Measurements from ENCODE around the gene RARG.

Gene RARG

DNA sequence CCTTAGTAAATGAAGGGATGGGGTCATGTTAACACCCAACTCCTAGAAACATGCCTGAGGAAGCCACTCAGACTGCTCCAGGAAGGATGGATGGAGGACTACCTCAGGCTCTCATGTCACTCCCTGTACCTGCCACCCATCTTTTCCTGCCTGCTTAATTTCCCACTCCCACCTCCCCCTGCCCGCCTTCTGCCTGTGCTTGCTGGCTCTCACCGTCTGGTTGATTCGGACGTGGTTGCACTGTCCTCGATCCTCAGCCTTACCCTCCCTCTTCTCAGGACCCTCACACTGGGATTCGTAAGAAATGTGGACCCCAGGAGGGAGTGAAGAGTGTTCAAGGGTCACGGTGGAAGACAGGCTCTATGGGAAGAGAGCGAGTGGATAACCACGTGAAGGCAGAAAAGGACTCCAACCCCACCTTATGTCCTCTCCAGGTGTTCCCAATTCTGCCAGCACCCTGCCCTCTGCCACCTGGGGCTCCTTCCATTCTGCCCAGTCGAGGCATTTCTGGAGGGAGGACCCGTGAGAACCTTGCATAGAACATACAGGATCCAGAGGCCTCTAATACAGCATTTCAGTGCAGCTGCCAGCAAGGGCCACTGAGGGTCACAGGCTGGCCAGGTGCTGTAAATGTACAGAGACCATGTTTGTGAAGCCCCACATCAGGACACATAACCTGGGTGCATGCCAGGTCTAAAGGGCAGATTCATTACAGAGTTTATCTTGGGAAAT lies 37.9 kb downstream of the RARG start:
- Mint-ChIP-seq H3K27me3 (no peaks in the 10 kb centered on the region), H3K9me3 (no peaks in the 10 kb centered on the region), H3K36me3 (ENCODE audit: insufficient read depth) (peaks cover 82% of the 10 kb centered on the region), H3K27ac (peak overlapping the region in 1 of 2 donors; percentile 84), H3K4me1 (ENCODE audit: low read depth in 2 of 2) (peaks cover 35 to 36% of the 10 kb centered on the region in 2 donors), H3K4me3 (no peak overlapping the region)
- ATAC-seq (replicated peaks): no peak
- no peak for DNase-seq

GRCh38 chr12:53193040-53193439 lies 39.0 kb downstream of the RARG start:
- Mint-ChIP-seq H3K36me3 (ENCODE audit: insufficient read depth) (peaks cover 76% of the 10 kb centered on the region), H3K9me3 (no peaks in the 10 kb centered on the region), H3K4me1 (ENCODE audit: low read depth in 2 of 2) (peaks cover 24 to 26% of the 10 kb centered on the region in 2 donors), H3K27ac (peak overlapping the region in 1 of 2 donors; percentile 84), H3K27me3 (no peaks in the 10 kb centered on the region), H3K4me3 (no peak overlapping the region)
- ATAC-seq (replicated peaks): no peak
- no peak for DNase-seq

DNA sequence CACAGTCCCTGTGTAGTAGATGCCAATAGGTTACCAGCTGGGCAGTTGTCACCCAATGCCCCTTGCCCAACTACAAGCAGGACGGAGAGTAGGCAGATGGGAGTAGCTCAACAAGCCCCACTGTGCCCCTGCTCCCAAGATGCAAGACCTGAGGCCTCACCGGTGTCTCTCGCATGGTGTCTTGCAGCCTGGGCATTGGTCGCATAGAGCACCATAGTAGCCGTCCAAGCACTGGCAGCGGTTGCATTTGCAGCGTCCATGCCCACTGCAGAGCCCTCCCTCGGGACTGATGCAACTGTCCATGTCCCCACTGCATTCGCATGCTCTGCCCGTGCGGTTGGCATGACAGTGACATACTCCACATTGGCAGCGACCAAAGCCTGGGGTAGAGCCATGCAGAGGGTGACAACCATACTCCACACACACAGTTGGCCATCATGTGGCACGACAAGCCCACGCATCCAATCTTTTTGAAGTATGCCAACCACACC lies 39.4 kb downstream of the RARG start:
- Mint-ChIP-seq H3K4me1 (ENCODE audit: low read depth in 2 of 2) (peaks cover 21 to 25% of the 10 kb centered on the region in 2 donors), H3K9me3 (no peaks in the 10 kb centered on the region), H3K27me3 (no peaks in the 10 kb centered on the region), H3K4me3 (no peak overlapping the region), H3K27ac (peak overlapping the region; percentile 84), H3K36me3 (ENCODE audit: insufficient read depth) (peaks cover 73% of the 10 kb centered on the region)
- ATAC-seq (replicated peaks): no peak
- no peak for DNase-seq

DNA sequence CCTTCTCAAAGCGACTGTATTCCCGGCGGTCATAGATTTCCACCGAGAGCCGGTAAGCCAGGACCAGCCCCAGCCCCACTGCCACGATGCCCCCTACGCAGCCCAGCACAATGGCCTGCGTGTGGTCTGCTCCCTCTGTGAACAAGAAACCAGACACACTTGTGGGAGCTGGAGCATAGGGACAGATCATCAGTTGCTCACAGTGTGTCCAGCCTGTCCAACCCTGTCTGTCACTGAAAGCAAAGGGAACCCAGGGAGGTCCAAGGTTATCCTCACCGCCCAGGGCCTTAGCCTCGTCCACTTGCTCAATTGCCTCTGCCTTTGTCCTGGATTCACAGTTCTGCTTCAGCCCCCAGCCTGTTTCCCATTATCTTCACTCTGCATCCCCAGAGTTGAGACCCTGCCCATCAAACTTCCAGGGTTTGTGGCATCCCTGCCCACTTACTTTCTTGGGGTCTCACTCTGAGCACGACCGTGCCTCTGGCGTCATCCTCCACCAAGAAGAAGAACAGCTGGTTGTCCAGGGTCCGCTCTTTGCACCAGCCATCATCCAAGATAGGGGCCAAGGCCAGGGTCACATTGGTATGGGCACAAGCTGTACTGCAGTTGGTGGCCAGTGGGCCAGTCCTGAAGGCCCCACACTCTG lies 40.0 kb downstream of the RARG start:
- peaks cover 18 to 25% of the 10 kb centered on the region in 2 donors for H3K4me1 Mint-ChIP-seq (ENCODE audit: low read depth in 2 of 2)
- no peaks in the 10 kb centered on the region for H3K9me3 Mint-ChIP-seq
- peak overlapping the region; percentile 74 to 84 for H3K27ac Mint-ChIP-seq
- no peak for ATAC-seq (replicated peaks)
- no peak overlapping the region for H3K4me3 Mint-ChIP-seq
- no peak for DNase-seq
- H3K36me3 Mint-ChIP-seq (ENCODE audit: insufficient read depth): peaks cover 72% of the 10 kb centered on the region
- H3K27me3 Mint-ChIP-seq: no peaks in the 10 kb centered on the region

DNA sequence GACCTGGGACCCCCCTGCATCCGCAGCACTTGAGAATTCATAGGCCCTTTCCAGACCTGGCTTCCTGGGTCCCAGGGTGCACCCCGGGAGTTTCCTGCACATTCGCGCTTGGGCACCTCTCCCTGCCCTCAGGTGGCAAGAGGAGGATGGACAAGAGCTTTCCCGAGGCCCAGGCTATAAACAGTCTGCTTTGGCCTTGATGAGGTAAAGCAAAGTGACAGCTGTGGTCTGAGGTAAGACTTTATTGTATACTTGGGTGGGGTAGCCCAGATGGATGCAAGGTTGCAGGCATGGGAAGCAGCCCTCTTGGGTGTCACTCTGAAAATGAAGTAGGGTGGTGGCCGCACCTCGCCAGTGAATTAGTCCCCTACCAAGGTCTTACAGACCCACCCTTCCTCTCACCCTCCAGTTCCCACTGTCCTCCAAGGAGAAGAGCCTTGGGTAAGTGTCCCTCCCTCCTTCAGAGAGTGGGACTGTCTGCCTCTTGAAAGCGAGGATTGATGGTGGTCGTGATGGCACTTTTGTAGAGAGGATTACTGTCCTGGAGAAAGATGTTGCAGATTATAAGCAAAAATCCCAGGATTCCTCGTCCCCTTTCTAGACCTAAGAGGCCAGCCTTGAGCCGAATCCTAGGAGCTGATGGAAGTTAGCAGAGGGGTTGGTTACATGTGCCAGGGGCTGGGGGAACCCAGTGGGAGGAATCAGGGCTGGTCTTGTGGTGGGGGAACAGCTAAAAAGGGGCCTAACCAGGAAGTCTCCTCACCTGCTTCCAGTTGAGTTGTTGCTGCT lies 40.7 kb downstream of the RARG start:
- no peak for ATAC-seq (replicated peaks)
- DNase-seq: no peak
- Mint-ChIP-seq H3K27ac (no peak overlapping the region), H3K36me3 (ENCODE audit: insufficient read depth) (peaks cover 71% of the 10 kb centered on the region), H3K9me3 (no peaks in the 10 kb centered on the region), H3K4me3 (no peak overlapping the region), H3K27me3 (no peaks in the 10 kb centered on the region), H3K4me1 (ENCODE audit: low read depth in 2 of 2) (peaks cover 11 to 21% of the 10 kb centered on the region in 2 donors)

DNA sequence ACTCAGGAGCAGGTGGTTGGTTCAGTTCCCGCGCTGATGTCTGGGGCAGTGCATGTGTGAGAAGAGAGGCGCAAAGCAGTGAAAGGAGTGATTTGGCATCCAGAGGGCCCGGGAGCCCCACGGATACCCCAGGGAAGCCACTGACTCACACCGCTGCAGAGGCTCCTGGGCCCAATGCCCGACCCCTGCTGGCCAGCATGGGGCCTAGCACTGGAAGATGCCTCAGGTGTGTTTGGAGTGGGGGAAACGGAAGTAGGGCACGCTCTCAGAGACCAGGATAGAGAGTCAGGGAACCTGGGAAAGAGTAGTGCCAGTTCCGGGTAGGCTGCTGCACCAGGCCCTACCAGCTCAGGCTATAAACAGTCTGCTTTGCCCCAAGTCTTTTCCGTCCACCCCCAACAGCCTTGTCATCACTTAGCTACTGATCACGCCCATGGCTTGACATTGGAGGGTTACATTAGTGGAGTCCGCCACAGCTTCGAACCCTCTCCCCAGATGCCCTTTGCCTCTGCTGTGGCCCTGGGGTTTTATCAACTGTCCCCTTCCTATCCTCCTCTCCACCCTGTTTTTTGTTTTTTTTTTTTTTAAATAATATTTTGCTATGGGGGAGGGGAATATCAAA lies 41.8 kb downstream of the RARG start:
- ATAC-seq (replicated peaks) (peak; percentile 94), DNase-seq (peak in 1 of 3 experiments; percentile 35)
- H3K4me3 Mint-ChIP-seq: no peak overlapping the region
- no peaks in the 10 kb centered on the region for H3K27me3 Mint-ChIP-seq
- H3K9me3 Mint-ChIP-seq: no peaks in the 10 kb centered on the region
- H3K27ac Mint-ChIP-seq: peak overlapping the region in 1 of 2 donors; percentile 67
- H3K36me3 Mint-ChIP-seq (ENCODE audit: insufficient read depth): peaks cover 70% of the 10 kb centered on the region
- peaks cover 5 to 21% of the 10 kb centered on the region in 2 donors for H3K4me1 Mint-ChIP-seq (ENCODE audit: low read depth in 2 of 2)

DNA sequence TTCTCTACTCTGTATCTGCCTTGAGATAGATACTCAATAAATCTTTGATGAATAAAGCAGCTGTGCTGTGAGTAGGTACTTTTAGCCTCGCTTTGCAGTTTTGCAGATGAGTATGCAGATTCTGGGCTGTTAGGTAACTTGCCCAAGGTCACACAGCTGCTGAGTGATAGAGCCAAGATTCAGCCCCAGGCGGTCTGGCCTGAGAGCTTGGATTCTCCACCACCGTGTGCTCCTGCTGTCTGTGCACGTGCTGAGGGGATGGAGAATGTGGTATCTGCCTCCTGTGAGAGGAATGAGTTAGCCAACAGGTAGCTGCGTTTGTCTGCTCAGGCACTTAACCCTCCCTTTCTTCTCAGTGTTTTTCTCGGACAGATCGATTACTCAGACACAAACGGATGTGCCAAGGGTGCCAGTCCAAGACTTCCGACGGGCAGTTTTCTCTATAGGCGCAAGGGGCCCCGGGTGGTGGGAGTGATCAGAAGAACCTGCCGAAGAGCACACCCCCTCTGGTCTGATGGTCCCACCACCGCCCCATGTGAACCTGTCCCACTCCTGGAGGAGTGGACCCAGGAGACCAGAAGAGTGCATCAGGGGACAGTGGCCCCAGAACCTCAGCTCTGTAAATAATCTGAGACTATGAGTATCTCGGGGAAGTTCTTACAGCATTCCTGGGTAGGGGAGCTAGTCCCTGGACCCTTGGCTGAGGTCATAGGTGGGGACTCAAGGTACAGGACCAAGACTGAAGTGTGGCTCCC lies 44.7 kb downstream of the RARG start:
- no peaks in the 10 kb centered on the region for H3K27me3 Mint-ChIP-seq
- peak overlapping the region in 1 of 2 donors; percentile 73 for H3K27ac Mint-ChIP-seq

DNA sequence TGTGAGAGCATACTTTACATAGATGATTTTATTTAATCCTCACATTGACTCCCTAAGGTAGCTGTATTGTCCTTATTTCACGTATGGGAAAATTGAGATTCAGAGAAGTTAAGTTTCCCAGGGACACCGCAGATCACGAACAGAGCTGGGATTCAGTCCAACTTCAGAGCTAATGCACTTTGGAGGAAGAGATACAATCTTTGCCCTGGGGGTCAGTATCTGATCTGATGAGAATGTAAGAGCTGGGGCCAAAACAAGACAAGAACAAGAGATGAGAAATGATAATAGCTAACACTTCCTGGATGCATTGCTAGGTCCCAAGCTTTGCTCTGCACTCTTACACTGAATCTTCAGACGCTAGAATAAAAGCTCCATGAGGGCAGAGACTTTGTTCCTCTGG lies 45.3 kb downstream of the RARG start:
- Mint-ChIP-seq H3K4me3 (no peak overlapping the region), H3K4me1 (ENCODE audit: low read depth in 2 of 2) (peaks cover 25 to 33% of the 10 kb centered on the region in 2 donors), H3K27me3 (no peaks in the 10 kb centered on the region), H3K27ac (peak overlapping the region in 1 of 2 donors; percentile 27), H3K9me3 (no peaks in the 10 kb centered on the region), H3K36me3 (ENCODE audit: insufficient read depth) (peaks cover 62% of the 10 kb centered on the region)
- ATAC-seq (replicated peaks) (no peak), DNase-seq (no peak)

More for the DNA sequence above, 44.7 kb downstream of the RARG start:
- ATAC-seq (replicated peaks) (no peak), DNase-seq (no peak)
- peaks cover 63% of the 10 kb centered on the region for H3K36me3 Mint-ChIP-seq (ENCODE audit: insufficient read depth)
- no peak overlapping the region for H3K4me3 Mint-ChIP-seq
- no peaks in the 10 kb centered on the region for H3K9me3 Mint-ChIP-seq
- peaks cover 23 to 27% of the 10 kb centered on the region in 2 donors for H3K4me1 Mint-ChIP-seq (ENCODE audit: low read depth in 2 of 2)

DNA sequence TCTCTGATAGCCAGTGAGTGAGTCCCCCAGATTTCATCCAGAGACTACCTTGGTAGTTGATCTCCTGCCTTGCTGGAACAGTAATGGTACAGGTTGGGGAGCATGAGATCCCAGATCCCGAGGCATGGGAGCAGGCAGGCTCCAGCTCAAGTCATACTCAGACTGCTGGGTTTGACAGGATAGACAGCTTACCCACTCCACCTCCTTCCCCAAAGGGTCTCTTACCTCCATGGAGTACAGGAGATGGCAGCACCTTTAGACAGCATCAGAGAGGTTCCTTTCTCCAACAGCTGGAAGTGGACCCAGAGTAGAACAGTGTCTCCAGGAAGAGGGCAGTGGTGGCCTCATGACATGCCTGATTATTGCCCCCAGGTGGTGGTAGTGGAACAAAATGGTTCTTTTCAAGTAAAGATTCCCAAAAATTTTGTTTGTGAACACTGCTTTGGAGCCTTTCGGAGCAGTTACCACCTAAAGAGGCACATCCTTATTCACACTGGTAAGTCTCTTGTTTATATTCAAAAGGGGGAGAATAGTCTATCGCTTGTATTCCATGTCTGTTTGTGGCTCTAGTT lies 46.3 kb downstream of the RARG start:
- Mint-ChIP-seq H3K27me3 (no peaks in the 10 kb centered on the region), H3K36me3 (ENCODE audit: insufficient read depth) (peaks cover 56% of the 10 kb centered on the region), H3K4me1 (ENCODE audit: low read depth in 2 of 2) (peaks cover 29 to 39% of the 10 kb centered on the region in 2 donors), H3K4me3 (no peak overlapping the region), H3K9me3 (no peaks in the 10 kb centered on the region), H3K27ac (peak overlapping the region in 1 of 2 donors; percentile 82)
- no peak for DNase-seq
- no peak for ATAC-seq (replicated peaks)

DNA sequence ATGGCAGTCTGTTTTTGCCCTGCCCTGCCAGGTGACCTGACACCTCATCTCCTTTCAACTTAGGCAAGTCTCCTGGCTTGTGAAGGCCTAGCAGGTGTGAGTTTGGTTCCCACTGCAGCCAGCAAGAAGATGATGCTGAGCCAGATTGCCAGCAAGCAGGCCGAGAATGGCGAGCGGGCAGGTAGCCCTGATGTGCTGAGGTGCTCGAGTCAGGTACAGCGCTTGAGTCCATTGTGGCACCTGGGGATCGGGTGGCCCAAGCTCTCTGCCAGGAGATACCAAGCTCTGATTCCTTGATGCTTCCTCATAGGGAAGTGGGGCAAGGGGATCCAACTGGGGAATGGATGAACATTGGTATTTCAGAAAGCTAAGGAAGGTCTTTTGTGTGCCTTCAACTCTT lies 47.2 kb downstream of the RARG start:
- H3K27ac Mint-ChIP-seq: peak overlapping the region; percentile 75 to 82
- peak overlapping the region in 1 of 2 donors; percentile 14 for H3K4me3 Mint-ChIP-seq
- DNase-seq (no peak), ATAC-seq (replicated peaks) (no peak)
- no peaks in the 10 kb centered on the region for H3K9me3 Mint-ChIP-seq
- H3K4me1 Mint-ChIP-seq (ENCODE audit: low read depth in 2 of 2): peaks cover 26 to 38% of the 10 kb centered on the region in 2 donors
- peaks cover 57% of the 10 kb centered on the region for H3K36me3 Mint-ChIP-seq (ENCODE audit: insufficient read depth)
- H3K27me3 Mint-ChIP-seq: no peaks in the 10 kb centered on the region

GRCh38 chr12:53182903-53183302 lies 49.1 kb downstream of the RARG start:
- Mint-ChIP-seq H3K4me3 (peak overlapping the region in 1 of 2 donors; percentile 88), H3K27ac (no peak overlapping the region), H3K36me3 (ENCODE audit: insufficient read depth) (peaks cover 57% of the 10 kb centered on the region), H3K4me1 (ENCODE audit: low read depth in 2 of 2) (peaks cover 33 to 45% of the 10 kb centered on the region in 2 donors), H3K9me3 (no peaks in the 10 kb centered on the region), H3K27me3 (no peaks in the 10 kb centered on the region)
- no peak for DNase-seq
- ATAC-seq (replicated peaks): no peak

- no peaks in the 10 kb centered on the region for H3K9me3 Mint-ChIP-seq
- no peak for ATAC-seq (replicated peaks)
- H3K27me3 Mint-ChIP-seq: no peaks in the 10 kb centered on the region
- H3K4me3 Mint-ChIP-seq: peak overlapping the region; percentile 88 to 93
- DNase-seq: no peak
- H3K36me3 Mint-ChIP-seq (ENCODE audit: insufficient read depth): peaks cover 53% of the 10 kb centered on the region
- peaks cover 33 to 45% of the 10 kb centered on the region in 2 donors for H3K4me1 Mint-ChIP-seq (ENCODE audit: low read depth in 2 of 2)
- H3K27ac Mint-ChIP-seq: peak overlapping the region; percentile 91 to 96
Measured at GRCh38 chr12:53181935-53182334, 50.1 kb downstream of the RARG start.

All from effector memory CD8-positive, alpha-beta T cell (primary cell).